Measurements from ENCODE around the gene BCAS3.
"Not testable (repeated sequence)": the region's sequence is repeated elsewhere in the genome, so short reads cannot be mapped to it uniquely, and the experiment has no call there.

BCAS3 gene

DNA sequence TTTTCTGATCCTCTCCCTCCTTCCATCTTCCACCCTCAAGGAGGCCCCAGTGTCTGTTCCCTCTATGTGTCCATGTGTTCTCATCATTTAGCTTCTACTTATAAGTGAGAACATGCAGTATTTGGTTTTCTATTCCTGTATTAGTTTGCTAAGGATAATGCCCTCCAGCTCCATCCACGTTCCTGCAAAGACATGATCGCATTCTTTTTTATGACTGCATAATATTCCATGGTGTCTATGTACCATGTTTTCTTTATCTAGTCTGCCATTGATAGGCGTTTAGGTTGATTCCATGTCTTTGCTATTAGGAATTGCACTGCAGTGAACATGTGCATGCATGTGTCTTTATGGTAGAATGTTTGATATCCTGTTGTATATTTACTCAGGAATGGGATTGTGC is 275.1 kb downstream of the BCAS3 start:
- DNase-seq = no peak

DNA sequence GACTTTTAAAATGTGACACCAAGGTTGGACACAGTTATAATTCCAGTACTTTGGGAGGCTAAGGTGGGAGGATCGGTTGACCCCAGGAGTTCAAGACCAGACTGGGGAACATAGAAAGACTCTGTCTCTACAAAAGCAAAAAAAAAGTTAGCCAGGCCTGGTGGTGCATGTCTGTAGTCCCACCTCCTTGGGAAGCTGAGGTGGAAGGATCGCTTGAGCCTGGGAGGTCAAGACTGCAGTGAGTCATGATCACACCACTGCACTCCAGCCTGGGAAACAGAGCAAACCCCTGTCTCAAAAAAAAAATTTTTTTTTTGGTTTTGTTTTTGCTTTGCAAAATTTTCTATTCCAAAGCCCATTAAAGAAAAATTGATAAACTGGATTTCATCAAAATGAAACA is 281.4 kb downstream of the BCAS3 start:
- no peak for DNase-seq

DNA sequence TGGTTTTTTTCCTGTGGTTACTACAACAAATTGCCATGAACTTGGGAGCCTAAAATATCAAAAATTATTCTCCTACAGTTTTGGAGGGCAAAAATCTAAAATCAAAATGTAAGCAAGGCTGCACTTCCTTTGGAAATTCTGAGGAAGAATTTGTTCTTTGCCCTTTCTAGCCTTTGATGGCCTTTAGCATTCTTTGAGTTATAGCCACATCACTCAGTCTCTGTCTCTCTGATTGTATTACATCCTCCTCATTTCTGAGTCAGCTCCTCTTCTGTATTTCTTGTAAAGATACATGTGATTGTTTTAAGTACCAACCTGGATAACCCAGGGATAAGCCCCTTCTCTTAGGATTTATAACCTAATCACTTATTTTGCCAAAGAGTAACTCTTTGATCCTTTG is 282.0 kb downstream of the BCAS3 start:
- DNase-seq = no peak

DNA sequence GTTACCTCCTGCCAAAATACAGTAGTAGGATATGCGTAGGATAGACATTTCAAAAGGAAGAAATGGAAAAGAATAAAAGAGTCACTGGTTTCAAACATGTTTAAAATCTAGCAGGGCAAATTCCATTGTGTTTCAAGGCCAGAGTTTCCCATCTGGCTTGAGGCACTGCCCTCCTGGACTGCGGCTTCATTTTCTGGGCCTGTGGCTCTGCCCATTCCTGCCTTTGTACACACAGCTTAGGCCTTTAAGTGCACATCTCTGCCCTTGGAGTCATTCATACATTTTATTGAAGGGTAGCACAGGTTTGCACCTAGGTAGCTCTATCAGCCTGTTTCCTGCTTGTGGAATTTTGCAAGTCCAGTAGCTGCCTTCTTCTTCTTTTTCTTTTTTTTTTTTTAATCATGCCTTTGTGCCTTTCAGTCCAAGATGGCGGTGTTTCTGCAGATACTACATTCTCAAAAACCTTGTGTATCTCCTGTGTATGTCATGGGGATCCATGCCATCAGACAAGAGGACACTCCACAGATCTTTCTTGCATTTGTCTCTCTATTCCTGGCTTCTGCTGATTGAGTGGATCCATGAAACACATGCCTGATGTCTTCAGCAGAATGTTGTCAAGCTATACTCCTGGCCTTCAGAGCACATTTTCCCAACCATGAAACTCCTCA is 282.9 kb downstream of the BCAS3 start:
- DNase-seq = no peak

DNA sequence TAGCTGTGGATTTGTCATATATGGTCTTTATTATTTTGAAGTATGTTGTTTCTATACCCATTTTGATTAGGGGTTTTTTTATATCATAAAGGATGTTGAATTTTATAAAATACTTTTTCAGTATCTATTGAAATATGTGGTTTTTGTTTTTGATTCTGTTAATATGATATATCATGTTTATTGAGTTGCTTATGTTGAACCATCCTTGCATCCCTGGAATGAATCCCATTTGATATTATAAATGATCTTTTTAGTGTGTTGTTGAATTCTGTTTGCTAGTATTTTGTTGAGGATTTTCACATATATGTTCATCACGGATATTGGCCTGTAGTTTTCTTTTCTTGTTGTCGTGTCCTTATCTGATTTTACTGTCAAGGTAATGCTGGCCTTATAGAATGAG is 286.5 kb downstream of the BCAS3 start:
- no peak for DNase-seq

DNA sequence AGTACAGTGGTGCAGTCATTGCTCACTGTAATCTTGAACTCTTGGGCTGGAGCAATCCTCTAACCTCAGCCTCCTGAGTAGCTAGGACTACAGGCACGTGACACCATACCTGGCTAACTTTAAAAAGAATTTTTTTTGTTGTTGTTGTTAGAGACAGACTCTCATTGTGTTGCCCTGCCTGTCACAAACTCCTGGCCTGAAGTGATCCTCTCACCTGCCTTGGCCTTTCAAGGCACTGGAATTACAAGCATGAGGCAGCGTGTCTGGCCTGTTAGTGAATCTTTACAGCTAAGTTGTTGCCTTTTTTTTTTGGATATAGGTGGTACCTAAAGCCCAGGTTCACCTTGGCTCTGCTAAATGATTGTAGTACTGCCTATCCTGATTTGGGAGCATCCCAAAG is 290.6 kb downstream of the BCAS3 start:
- DNase-seq = no peak

DNA sequence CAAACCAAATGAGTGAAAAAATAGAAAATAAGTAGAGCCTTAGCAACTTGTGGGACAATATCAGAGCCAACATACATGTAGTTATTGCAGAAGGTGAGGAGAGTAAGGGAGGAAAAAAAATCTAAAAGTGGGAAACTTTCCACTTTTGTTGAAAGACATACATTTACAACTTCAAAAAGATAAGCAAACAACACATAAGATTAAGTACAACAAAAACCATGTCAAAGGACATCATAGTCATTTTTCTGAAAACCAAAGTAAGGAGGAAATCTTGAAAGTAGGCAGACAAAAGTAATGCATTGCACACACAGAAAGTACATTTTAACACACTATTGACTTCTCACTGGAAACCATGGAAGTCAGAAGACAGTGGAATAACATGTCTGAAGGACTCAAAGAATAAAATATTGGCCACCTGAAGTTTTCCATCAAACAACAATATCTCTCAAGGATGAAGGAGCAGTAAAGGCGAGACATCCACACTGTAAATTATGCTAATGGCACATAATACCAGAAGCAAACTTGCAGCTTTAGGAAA is 291.9 kb downstream of the BCAS3 start:
- no peak for DNase-seq

DNA sequence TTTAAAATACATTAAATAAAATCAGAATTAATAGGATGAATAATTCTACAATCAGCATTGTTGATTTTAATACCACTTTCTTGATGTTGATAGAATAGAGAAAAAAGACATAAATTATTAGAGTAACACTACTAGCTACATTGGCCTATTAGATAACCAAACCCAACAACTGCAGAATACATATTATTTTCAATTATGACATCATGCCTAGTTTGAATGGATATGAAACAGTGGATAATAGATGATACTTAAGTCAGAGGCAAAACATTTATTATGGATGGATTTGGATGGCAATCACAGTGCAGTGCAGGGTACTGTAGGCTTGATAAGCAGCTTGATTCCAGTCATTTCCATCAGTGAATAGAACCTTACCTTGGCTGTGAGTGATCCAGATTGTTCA is 293.1 kb downstream of the BCAS3 start:
- no peak for DNase-seq

DNA sequence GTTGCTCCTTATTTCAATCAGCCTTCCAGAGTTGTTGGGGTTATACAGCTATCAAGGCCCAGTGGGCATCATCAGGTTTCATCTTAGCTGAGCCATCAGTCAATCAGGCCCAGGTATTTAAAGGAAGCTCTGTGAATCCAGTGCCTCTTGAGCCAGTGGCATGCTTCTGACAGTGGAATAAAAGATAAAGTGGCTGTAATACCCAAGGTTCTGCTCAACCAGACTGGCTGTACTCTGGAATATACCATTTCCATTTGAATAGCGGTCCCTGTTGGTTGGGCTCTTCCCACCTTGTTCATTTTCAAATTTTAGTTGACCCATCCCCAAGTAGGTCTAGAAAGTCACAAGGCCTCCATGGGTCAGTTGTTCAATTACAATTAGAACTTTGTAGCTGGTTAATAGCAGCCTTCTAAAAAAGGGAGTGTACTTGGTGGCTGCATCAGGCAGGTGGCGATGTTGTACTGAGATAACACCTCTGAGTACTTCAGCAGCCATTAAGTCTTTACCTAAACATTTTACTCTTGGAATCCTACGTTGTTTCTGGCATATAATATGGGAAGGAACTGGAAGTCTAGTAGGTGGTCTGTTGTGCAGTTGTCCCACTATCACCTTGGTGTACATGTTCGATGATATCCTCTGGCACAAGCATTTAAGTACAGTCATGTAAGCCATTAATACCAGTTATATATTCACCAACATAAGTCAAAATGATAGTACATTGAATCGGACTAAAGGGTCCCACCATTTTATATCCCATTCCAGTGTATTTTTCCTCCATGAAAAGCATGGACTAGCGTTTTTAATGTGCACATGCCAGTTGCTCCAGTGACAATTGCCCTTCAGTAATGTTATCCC is 294.1 kb downstream of the BCAS3 start:
- DNase-seq = no peak

DNA sequence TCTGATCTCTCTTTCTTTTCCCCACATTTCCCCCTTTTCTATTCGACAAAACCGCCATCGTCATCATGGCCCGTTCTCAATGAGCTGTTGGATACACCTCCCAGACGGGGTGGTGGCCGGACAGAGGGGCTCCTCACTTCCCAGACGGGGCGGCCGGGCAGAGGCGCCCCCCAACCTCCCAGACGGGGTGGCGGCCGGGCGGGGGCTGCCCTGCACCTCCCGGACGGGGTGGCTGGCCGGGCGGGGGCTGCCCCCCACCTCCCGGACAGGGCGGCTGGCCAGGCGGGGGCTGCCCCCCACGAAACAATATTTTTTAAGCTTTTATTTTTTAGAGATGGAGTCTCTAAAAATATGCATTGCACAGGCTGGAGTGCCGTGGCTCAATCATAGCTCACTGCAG is 299.2 kb downstream of the BCAS3 start:
- DNase-seq = not testable (repeated sequence)

DNA sequence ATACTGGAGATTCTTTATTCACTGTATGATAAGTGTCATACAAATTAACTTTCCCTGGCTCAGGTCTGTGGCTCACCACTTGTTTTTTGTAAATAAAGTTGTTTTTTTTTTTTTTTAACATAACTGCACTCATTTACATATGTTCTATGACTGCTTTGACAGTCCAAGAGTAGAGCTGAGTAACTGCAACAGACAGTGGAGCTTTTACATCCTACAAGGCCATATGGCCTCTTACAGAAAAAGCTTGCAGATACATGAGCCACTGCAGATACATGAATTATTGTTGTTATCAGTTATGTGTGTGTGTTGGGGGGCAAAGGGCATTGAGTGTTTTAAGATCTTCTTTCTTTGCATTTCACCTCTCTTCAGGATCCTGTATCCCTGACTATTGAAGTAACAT is 311.7 kb downstream of the BCAS3 start:
- no peak for DNase-seq

DNA sequence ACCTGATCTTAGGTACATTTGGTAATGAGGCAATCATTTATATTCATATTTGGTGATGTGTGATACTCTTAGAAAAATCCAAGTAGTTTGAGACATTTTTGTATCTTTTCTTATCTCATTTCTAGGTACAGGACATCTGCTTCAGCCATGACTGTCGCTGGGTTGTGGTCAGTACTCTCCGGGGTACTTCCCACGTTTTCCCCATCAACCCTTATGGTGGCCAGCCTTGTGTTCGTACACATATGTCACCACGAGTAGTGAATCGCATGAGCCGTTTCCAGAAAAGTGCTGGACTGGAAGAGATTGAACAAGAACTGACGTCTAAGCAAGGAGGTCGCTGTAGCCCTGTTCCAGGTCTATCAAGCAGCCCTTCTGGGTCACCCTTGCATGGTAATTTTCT is 312.2 kb downstream of the BCAS3 start:
- no peak for DNase-seq

DNA sequence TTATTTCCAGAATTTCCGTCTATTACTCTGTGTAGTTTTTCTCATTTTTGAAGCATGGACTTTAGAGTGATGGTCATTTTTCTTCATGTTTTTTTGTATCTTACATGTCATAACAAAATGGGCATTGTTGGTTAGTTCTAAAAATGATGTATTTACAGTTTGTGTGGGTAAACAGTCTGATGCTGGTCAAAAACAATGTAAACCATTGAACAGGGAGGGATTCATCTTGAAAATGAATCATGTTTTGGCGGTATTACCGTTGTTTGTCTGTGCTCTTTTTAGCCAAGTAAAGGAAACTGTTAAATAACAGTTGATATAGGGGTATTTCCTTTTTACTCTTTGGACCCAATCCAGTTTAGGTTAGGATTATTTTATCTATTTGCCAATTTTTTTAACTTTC is 315.8 kb downstream of the BCAS3 start:
- DNase-seq = no peak

DNA sequence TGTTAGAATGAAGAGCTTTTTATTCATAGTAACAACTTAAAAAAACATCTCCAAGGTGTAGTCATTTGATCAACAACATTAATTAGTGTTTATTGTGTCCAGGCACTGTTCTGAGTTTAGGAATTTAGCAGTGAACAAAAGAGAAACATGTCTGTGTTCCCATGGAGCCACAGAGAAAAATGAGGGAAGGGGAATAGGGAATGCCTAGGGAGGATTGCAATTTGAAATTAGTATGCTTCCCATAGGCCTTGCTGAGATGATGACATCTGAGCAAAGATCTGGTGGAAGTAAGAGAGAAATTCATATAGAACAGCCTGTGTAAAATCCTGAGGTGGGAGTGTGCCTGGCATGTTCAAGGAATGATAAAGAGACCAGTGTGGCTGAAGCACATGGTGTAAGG is 318.0 kb downstream of the BCAS3 start:
- DNase-seq = no peak

DNA sequence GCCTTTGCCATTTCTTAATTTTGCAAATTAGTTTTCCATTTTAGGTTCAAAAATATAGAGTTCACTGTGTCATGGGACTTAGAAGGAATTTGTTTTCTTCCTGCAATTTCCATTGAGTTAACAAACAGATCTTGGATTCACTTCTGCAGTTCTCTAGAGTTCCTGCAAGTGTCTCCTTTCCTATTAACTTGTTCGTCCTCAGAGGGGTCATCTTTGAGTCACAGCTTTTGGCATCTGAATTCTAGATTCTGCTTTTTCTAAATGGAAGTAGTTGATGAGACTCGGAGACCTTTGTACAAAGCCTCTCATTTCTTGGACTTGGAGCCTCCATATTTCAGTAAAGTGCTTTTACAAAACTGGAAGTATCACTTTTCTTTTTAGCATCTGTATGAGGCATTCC is 323.3 kb downstream of the BCAS3 start:
- DNase-seq = no peak

DNA sequence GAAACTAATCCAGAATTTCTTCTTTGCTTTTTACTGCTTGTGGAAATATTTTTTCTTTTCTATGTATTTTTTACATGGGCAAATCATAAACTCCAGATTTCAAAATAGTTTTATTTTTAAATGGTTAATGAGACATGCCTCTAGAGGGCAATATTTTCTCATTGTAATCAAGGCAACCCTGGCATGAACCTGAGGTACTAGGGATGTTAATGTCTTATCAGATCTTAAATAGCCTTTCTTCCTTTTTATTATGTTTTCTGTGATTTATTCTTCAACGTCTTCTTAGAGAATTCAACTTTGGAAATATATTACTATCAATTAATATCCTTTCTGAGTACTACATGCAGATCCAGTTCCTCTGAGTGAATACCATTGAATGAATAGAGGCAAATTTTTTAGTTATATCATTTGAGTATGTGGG is 324.7 kb downstream of the BCAS3 start:
- DNase-seq = no peak

DNA sequence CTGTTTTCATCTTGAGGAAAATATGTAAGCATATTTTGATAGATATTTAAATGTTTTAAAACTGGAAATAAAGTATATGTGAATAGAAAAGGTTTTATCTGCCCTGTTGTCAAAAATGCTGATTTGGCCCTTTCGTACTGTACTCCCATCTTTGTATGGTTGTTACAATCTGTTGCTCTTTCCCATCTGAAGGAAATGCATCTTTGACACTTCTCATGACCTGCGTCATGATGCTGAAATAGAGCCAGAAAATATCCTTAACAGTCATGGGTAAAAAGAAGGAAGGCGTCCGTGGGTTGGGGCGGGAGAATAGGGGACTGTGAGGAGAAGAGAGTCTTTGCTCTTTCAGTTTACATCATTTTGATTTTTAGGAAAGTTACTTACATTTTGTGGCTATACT is 327.7 kb downstream of the BCAS3 start:
- DNase-seq = no peak

DNA sequence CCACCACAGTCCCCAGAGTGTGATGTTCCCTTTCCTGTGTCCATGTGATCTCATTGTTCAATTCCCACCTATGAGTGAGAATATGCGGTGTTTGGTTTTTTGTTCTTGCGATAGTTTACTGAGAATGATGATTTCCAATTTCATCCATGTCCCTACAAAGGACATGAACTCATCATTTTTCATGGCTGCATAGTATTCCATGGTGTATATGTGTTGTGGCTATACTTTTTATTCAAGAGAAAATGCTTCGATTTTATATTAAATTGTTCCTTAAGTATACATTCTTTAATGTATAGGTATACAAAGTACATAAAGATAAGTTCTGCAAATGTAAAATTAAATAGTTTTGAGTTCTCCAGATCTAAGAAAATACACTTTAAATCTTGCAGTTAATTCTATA is 328.3 kb downstream of the BCAS3 start:
- DNase-seq = not testable (repeated sequence)

DNA sequence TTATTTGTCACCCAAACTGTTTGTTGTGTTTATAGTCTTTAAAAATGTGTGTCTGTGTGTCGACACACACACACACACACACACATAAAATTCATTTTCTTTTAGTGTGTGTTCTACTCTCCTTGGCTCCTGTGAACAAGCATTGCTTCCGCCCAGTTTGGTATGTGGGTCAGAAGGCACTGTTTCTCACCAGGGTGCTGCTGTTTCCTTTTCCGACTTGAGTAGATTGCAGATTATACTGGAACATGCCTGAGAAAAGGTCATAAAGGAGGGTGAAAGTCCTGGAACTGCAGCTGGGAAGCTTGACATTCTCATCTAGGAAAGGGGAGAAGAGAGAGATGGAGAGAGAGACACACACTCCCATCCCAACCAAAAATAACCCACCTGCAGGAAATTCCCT is 330.3 kb downstream of the BCAS3 start:
- no peak for DNase-seq

DNA sequence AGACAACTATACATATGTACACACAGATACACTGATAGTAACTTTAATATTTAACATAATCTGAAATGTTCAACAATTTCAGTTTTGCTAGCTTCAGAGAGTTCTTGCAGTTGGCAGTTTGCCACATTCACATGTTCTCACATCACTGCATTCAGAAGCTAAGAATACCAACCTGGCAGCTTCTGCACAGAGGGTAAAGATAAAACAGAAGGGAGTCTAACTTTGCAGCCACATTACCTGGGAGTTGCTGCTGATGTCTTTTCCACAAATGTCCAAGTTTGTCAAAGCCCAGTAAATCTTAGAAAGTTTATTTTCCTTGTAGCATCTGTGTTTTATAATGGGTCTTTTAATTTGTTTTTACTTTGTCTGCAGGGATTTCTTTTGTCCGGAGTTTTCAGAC is 332.0 kb downstream of the BCAS3 start:
- DNase-seq = no peak

DNA sequence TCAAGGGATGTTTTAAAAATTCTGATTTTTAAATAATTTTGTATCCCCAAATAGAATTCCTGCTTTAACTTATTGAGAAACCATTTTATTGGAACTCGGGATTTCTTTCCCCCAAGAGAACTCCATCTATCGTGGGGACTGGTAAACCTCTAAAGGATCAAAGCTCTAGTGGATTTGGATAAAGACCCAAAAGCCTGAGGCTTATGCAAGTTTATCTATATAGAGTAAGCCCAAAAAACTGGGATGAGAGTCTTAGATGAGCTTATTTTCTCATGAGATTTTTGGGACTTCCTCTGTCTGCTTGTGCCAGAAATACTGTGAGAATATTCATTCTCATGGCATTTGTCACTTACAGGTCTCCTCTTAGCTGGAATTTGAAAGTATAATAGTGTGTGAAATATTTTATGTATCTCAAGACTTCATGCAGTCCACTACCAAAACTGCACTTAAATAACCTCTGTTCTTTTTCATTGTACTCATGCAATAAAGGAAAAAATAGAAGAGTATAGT is 333.1 kb downstream of the BCAS3 start:
- no peak for DNase-seq

DNA sequence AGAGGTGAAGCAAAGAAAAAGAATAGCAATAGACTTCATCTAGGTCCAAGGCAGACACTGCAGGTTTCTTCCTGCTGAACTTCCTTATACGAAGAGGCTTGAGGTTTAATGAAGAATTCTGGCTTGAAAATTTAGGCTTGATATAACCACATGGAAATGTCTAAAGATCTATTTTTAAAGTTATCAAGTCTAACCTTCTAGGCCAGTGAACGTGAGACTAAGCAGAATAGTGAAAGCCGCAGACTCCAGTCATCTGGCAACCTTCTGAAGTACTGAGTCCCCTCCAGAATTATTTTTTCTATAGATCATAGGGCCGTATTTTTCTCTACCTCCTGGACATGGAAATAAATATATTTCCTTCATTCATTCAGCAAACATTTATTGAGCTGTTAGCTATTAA is 333.6 kb downstream of the BCAS3 start:
- DNase-seq = no peak

DNA sequence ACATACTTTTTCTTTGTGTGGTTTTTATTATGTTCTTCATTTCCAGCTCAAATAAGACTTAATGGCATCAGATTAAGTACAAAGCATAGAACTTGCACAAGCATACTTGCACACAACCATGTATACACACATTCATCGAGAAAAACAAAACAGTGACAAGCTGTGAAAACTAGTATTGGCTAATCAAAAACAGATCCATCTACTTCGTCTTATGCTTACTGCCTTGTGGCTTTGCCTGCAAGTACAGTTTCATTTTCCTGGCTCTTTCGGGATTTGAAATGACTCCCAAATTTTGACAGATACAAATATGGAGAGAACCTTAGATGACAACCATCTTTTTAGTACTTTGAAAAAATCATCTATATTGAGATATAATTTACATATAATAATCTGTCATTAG is 338.3 kb downstream of the BCAS3 start:
- no peak for DNase-seq

DNA sequence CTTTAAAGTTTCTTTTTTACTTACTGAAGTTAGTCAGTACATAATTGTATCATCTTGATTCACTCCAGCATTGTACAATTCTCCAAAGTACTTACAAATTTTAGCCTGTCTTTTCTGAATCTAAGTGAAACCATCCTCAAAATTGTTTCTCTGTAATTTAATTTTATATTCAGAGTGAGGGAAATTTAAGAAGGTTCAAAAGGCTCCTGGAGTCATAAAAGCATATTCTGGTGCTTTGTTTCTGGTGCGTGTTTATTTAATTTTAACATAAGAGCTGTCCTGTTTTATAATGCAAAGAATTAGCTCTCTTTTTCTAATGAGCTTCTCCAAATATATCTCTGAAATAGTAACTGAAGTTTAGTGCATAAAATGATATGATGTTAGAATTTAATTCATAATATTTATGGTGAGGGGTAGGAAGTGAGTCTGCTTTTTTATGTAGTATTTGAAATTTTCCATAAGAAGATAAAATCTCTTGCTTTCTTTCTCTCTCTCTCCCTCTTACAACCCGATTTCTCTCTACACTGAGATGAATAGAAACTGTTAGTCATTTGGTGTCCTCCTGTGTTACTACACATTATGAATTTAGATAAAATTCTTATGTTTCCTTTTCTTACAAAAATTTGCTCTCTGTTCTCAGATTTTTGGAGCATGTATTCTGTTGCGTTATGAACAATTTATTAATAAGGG is 339.8 kb downstream of the BCAS3 start:
- DNase-seq = no peak
